Measurements from ENCODE around the gene TYSND1.
"Not testable (repeated sequence)": the region's sequence is repeated elsewhere in the genome, so short reads cannot be mapped to it uniquely, and the experiment has no call there.

DNA sequence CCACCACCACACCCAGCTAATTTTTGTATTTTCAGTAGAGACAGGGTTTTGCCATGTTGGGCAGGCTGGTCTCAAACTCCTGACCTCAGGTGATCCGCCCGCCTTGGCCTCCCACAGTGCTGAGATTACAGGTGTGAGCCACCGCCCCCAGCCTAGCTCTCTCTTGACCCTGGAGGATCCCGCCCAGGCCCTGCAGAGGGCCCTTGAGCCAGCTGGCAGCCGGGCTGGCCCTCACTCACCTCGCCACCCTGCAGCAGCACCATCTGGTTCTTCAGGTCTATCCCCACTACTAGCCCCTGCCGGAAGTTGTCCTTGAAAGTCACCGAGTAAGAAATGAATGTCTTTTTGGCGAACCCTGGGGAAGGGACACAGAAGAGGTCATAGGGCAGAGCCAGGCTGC, 23.3 kb downstream of the TYSND1 start:
- TF ChIP-seq, protein P1, sequence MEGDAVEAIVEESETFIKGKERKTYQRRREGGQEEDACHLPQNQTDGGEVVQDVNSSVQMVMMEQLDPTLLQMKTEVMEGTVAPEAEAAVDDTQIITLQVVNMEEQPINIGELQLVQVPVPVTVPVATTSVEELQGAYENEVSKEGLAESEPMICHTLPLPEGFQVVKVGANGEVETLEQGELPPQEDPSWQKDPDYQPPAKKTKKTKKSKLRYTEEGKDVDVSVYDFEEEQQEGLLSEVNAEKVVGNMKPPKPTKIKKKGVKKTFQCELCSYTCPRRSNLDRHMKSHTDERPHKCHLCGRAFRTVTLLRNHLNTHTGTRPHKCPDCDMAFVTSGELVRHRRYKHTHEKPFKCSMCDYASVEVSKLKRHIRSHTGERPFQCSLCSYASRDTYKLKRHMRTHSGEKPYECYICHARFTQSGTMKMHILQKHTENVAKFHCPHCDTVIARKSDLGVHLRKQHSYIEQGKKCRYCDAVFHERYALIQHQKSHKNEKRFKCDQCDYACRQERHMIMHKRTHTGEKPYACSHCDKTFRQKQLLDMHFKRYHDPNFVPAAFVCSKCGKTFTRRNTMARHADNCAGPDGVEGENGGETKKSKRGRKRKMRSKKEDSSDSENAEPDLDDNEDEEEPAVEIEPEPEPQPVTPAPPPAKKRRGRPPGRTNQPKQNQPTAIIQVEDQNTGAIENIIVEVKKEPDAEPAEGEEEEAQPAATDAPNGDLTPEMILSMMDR (IDR thresholded peaks at IDR 0.05): not testable (repeated sequence)
- not testable (repeated sequence) for TF ChIP-seq POLR2A, POLR2AphosphoS5 (IDR thresholded peaks at IDR 0.05)

Measured in prostate gland (tissue), 2 donors.